ENCODE results near the gene BEGAIN. TPM values are rescaled to one million over a fixed set of nuclear protein-coding genes. Genes with fewer than 3 reads are reported as not detected.

BEGAIN gene
- total and polyA plus RNA-seq, 12 donors, result 0.39 to 59.0 (median 2.7) TPM

GRCh38 chr14:100602621-100603230, 15.5 kb upstream of the BEGAIN start:
- TF ChIP-seq POLR2A (IDR thresholded peaks at IDR 0.05) (no peak), CTCF (IDR thresholded peaks at IDR 0.05) (no peak)
- H3K4me3 ChIP-seq, result no peak overlapping the region
- H3K36me3 ChIP-seq (replicated peaks in 1 of 2), result no peaks in the 10 kb centered on the region
- intact Hi-C loops (cut with DNase I), result no loop called here
- H3K4me1 ChIP-seq (replicated peaks in 1 of 2), result no peaks in the 10 kb centered on the region
- H3K27me3 ChIP-seq, result no peaks in the 10 kb centered on the region
- no peak overlapping the region for H3K27ac ChIP-seq
- WGBS, 4 donors, result 67 to 73% (median 68%) methylated on average over 7 of the region's 7 CpGs
- no peaks in the 10 kb centered on the region for H3K9me3 ChIP-seq (replicated peaks in 1 of 3)
- DNase-seq, result peak in 1 of 7 donors; percentile 4

DNA sequence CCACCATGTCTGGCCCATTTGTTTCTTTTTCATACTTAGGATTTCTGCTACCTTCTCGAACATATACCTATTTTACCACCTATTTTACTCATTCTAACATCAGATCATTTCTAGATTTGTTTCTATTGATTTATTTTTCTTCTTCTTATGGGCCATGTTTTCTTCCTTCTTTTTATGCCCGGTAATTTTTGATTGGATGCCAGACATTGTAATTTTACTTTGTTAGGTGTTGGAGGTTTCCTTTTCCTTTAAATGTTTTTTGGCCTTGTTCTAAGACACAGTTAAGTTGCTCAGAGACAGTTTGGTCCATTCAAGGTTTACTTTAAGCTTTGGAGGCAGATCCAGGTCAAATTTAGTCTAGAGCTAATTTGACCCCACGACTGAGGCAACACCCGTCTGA, 14.7 kb upstream of the BEGAIN start:
- H3K36me3 ChIP-seq (replicated peaks in 1 of 2), result no peaks in the 10 kb centered on the region
- WGBS, 4 donors, result 82 to 86% (median 85%) methylated on average over 4 of the region's 4 CpGs
- H3K4me3 ChIP-seq, result no peak overlapping the region
- no peak overlapping the region for H3K27ac ChIP-seq
- no peaks in the 10 kb centered on the region for H3K9me3 ChIP-seq (replicated peaks in 1 of 3)
- H3K27me3 ChIP-seq, result no peaks in the 10 kb centered on the region
- intact Hi-C loops (cut with DNase I), result no loop called here
- no peak for DNase-seq
- H3K4me1 ChIP-seq (replicated peaks in 1 of 2), result no peaks in the 10 kb centered on the region
- no peak for TF ChIP-seq POLR2A (IDR thresholded peaks at IDR 0.05)
- TF ChIP-seq CTCF (IDR thresholded peaks at IDR 0.05), result no peak

- no peaks in the 10 kb centered on the region for H3K36me3 ChIP-seq (replicated peaks in 1 of 2)
- no peak for DNase-seq
- 80 to 92% (median 85%) methylated on average over 2 of the region's 2 CpGs for WGBS, 4 donors
- no peak overlapping the region for H3K4me3 ChIP-seq
- no peaks in the 10 kb centered on the region for H3K4me1 ChIP-seq (replicated peaks in 1 of 2)
- H3K27ac ChIP-seq, result no peak overlapping the region
- intact Hi-C loops (cut with DNase I), result no loop called here
- TF ChIP-seq POLR2A (IDR thresholded peaks at IDR 0.05), result no peak
- no peak for TF ChIP-seq CTCF (IDR thresholded peaks at IDR 0.05)
- no peaks in the 10 kb centered on the region for H3K27me3 ChIP-seq
- no peaks in the 10 kb centered on the region for H3K9me3 ChIP-seq (replicated peaks in 1 of 3)
Observed at GRCh38 chr14:100601064-100601463, 13.8 kb upstream of the BEGAIN start.

DNA sequence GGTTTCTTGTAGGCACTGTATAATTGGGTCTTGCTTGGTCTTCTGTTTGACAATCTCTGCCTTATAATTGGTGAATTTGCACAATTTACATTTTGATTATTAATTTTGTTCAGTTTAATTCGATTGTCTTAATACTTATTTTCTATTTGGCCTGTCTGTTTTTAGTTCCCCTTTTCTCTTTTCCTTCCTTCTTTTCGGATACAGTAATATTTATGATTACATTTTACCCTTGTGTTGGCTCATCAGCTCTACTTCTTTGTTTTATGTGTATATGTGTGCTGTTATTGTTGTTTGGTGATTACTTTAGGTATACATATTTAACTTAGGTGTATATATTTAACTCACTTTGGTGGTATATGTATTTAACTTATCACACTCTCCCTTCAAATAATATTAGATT, 12.8 kb upstream of the BEGAIN start:
- H3K27ac ChIP-seq, result no peak overlapping the region
- 54 to 72% (median 57%) methylated on average over 2 of the region's 2 CpGs for WGBS, 4 donors
- TF ChIP-seq CTCF (IDR thresholded peaks at IDR 0.05), result no peak
- no peak for TF ChIP-seq POLR2A (IDR thresholded peaks at IDR 0.05)
- H3K4me3 ChIP-seq, result no peak overlapping the region
- intact Hi-C loops (cut with DNase I), result no loop called here
- no peaks in the 10 kb centered on the region for H3K27me3 ChIP-seq
- H3K36me3 ChIP-seq (replicated peaks in 1 of 2), result no peaks in the 10 kb centered on the region
- no peaks in the 10 kb centered on the region for H3K9me3 ChIP-seq (replicated peaks in 1 of 3)
- H3K4me1 ChIP-seq (replicated peaks in 1 of 2), result no peaks in the 10 kb centered on the region
- DNase-seq, result no peak

Data from adrenal gland (tissue), 12 donors.